ENCODE measurements around the gene NELL1. TPM values are rescaled to one million over a fixed set of nuclear protein-coding genes. Genes with fewer than 3 reads are reported as not detected.
A peak's percentile ranks its signal among the peaks of the same experiment; 100 is the strongest.

Gene NELL1
- total and polyA plus RNA-seq, 2 donors (not counting 1 experiment from before 2014, with no cell fraction given), result not detected

DNA sequence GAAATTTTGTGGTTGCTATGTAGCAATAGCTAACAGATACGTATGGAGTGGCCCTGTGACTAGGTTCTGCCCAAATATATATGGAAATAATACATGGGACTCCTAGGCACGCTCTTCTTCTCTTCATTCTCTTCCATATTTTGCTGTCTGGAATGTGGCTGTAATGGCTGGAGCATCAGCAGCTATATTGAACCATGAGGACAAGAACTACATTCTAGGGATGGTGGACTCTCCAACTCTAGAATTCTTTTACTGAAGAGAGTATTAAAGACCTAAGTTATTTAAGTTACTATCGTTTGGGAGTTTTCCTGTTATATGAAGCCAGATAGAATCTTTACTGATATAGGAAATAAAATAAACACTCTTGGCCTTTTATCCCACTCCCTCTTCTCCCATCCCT lies 7.5 kb upstream of the NELL1 start:
- Histone ChIP-seq H3K4me1 (ENCODE audit: control insufficient read depth, extremely low read depth, insufficient read depth, low read length) (no peaks in the 10 kb centered on the region), H2AFZ (ENCODE audit: low read length) (no peak overlapping the region), H3K9me3 (ENCODE audit: control insufficient read depth, insufficient read depth, low read depth, low read length) (no peaks in the 10 kb centered on the region), H3K79me2 (ENCODE audit: control insufficient read depth, insufficient read depth, low read length) (no peaks in the 10 kb centered on the region), H3K4me2 (ENCODE audit: extremely low read depth, insufficient read depth, low read length) (no peak overlapping the region), H3K36me3 (ENCODE audit: control insufficient read depth, insufficient read depth, low read length) (no peaks in the 10 kb centered on the region), H3K27ac (ENCODE audit: insufficient read depth, low read length) (no peak overlapping the region), H3K4me3 (replicated peaks in 1 of 4; ENCODE audit: control extremely low read depth in 1 of 4, insufficient read depth in 1 of 4, low read depth in 3 of 4, low read length in 4 of 4) (no peak overlapping the region), H3K9ac (ENCODE audit: insufficient read depth, low read length) (no peak overlapping the region), H4K20me1 (ENCODE audit: control insufficient read depth, extremely low read depth, insufficient read depth, low read length) (no peaks in the 10 kb centered on the region), H3K27me3 (ENCODE audit: control insufficient read depth, insufficient read depth, low read length) (no peaks in the 10 kb centered on the region)
- TF ChIP-seq EZH2 (IDR thresholded peaks at IDR 0.05; ENCODE audit: low read length, missing control alignments), result no peak
- TF ChIP-seq, protein P1, sequence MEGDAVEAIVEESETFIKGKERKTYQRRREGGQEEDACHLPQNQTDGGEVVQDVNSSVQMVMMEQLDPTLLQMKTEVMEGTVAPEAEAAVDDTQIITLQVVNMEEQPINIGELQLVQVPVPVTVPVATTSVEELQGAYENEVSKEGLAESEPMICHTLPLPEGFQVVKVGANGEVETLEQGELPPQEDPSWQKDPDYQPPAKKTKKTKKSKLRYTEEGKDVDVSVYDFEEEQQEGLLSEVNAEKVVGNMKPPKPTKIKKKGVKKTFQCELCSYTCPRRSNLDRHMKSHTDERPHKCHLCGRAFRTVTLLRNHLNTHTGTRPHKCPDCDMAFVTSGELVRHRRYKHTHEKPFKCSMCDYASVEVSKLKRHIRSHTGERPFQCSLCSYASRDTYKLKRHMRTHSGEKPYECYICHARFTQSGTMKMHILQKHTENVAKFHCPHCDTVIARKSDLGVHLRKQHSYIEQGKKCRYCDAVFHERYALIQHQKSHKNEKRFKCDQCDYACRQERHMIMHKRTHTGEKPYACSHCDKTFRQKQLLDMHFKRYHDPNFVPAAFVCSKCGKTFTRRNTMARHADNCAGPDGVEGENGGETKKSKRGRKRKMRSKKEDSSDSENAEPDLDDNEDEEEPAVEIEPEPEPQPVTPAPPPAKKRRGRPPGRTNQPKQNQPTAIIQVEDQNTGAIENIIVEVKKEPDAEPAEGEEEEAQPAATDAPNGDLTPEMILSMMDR (conservative IDR thresholded peaks at IDR 0.05 in 1 of 2, IDR thresholded peaks at IDR 0.05 in 1 of 2; ENCODE audit: low read depth in 1 of 2, low read length in 2 of 2), result no peak
- DNase-seq (ENCODE audit: low read depth in 2 of 2), result no peak

DNA sequence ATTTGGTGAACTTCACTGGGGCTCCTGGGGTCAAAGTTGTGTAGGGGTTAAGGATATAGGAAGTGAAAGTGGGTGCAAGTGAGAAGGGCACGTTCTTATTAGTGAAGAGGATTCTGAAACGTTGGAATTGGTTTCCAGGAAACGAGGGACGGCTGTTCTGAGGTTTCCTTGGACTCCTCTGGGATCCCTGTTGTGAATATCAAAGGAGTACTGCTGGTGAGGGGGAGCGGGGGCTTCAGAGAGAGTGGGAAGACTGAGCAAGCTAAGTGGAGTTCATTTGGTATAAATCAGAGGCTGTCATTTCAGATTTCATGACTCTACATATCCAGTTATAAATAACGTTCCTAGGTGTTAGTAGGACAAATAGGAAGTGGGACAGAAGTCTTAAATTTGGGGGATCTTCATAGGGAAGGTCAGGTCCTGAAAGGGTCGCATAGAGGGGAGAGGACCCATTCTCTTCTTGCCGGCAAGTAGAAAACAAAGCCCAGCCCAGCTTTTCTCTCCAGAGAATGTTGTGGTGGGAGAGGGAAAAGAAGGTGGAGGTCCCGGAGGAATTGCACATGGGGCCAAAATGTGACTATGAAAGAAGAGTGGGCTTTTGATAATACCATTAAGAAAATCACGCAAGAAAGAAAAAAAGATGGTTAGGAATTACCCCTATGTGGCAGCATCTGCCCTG lies 1.1 kb upstream of the NELL1 start:
- H3K9me3 ChIP-seq (ENCODE audit: control insufficient read depth, insufficient read depth, low read depth, low read length), result no peaks in the 10 kb centered on the region
- no peak overlapping the region for H3K27ac ChIP-seq (ENCODE audit: insufficient read depth, low read length)
- TF ChIP-seq, protein P1 (conservative IDR thresholded peaks at IDR 0.05 in 1 of 2, IDR thresholded peaks at IDR 0.05 in 1 of 2; ENCODE audit: low read depth in 1 of 2, low read length in 2 of 2), result no peak
- no peak for TF ChIP-seq EZH2 (IDR thresholded peaks at IDR 0.05; ENCODE audit: low read length, missing control alignments)
- H3K4me3 ChIP-seq (replicated peaks in 1 of 4; ENCODE audit: control extremely low read depth in 1 of 4, insufficient read depth in 1 of 4, low read depth in 3 of 4, low read length in 4 of 4), result no peak overlapping the region
- H3K36me3 ChIP-seq (ENCODE audit: control insufficient read depth, insufficient read depth, low read length), result no peaks in the 10 kb centered on the region
- no peak for DNase-seq (ENCODE audit: low read depth in 2 of 2)
- H3K9ac ChIP-seq (ENCODE audit: insufficient read depth, low read length), result no peak overlapping the region
- H2AFZ ChIP-seq (ENCODE audit: low read length), result no peak overlapping the region
- H3K79me2 ChIP-seq (ENCODE audit: control insufficient read depth, insufficient read depth, low read length), result no peaks in the 10 kb centered on the region
- no peaks in the 10 kb centered on the region for H4K20me1 ChIP-seq (ENCODE audit: control insufficient read depth, extremely low read depth, insufficient read depth, low read length)
- peaks cover 22% of the 10 kb centered on the region for H3K27me3 ChIP-seq (ENCODE audit: control insufficient read depth, insufficient read depth, low read length)
- no peak overlapping the region for H3K4me2 ChIP-seq (ENCODE audit: extremely low read depth, insufficient read depth, low read length)
- no peaks in the 10 kb centered on the region for H3K4me1 ChIP-seq (ENCODE audit: control insufficient read depth, extremely low read depth, insufficient read depth, low read length)

DNA sequence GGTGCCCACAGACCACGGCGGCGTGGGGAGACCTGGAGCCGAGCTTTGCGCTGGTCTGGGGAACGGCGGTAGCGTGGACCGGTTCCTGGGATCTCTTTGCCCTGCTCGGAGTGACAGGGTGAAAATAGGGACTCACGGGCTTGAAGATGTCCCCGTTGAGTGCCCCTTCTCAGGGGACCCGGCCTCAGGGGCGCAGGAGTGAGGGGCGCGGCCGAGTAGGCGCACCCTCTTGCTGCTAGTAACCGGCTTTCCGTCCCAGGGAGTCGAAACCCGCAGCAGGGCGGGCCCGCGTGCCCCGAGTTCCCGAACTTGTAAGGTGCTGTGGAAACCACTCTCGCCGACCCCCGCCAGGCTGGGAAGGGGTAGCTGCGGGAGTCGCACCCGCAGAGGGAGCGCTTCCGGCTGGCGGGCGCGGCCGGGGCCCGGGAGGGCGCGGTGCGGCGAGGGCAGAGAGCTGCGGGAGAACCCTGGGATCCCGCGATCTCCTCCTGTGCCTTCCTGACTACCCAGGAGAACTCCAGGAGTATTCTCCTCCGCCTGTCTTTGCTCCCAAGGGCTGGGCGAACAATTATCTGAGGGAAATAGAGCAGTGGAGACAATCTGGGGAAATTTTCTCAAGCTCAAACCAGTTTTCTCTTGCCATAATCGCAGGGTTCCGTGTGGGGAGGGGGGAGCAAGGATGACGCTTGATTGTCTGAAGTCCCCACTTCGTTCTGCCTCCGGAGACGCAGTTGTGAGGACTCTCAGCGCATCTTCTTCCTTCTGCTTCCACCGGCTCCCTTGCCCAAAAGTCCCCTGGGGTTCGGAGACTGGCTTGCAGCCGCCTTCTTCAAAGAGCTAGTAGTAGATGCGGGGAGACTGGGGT lies 666 bp downstream of the NELL1 start:
- Histone ChIP-seq H3K36me3 (ENCODE audit: control insufficient read depth, insufficient read depth, low read length) (no peaks in the 10 kb centered on the region), H3K4me3 (replicated peaks in 1 of 4; ENCODE audit: control extremely low read depth in 1 of 4, insufficient read depth in 1 of 4, low read depth in 3 of 4, low read length in 4 of 4) (no peak overlapping the region), H3K9me3 (ENCODE audit: control insufficient read depth, insufficient read depth, low read depth, low read length) (no peaks in the 10 kb centered on the region), H4K20me1 (ENCODE audit: control insufficient read depth, extremely low read depth, insufficient read depth, low read length) (no peaks in the 10 kb centered on the region), H3K4me2 (ENCODE audit: extremely low read depth, insufficient read depth, low read length) (no peak overlapping the region), H2AFZ (ENCODE audit: low read length) (no peak overlapping the region), H3K79me2 (ENCODE audit: control insufficient read depth, insufficient read depth, low read length) (no peaks in the 10 kb centered on the region), H3K27ac (ENCODE audit: insufficient read depth, low read length) (no peak overlapping the region), H3K9ac (ENCODE audit: insufficient read depth, low read length) (no peak overlapping the region), H3K27me3 (ENCODE audit: control insufficient read depth, insufficient read depth, low read length) (peaks cover 22% of the 10 kb centered on the region), H3K4me1 (ENCODE audit: control insufficient read depth, extremely low read depth, insufficient read depth, low read length) (no peaks in the 10 kb centered on the region)
- TF ChIP-seq EZH2 (IDR thresholded peaks at IDR 0.05; ENCODE audit: low read length, missing control alignments), result peak; percentile 37
- TF ChIP-seq, protein P1 (conservative IDR thresholded peaks at IDR 0.05 in 1 of 2, IDR thresholded peaks at IDR 0.05 in 1 of 2; ENCODE audit: low read depth in 1 of 2, low read length in 2 of 2), result no peak
- DNase-seq (ENCODE audit: low read depth in 2 of 2), result no peak
